HCT116 (cell line): Measurements from ENCODE around the gene ACP6. TPM values are rescaled to one million over a fixed set of nuclear protein-coding genes. Genes with fewer than 3 reads are reported as not detected.

ENCODE experiments used
- ATAC-seq: fragments of 200-7000 bp; cut with Tn5 transposase; 2 replicates; pipeline ENCODE4 v1.9.1; 2020; ENCODE audit warnings: mild to moderate bottlenecking, moderate library complexity
- BruUV-seq: library from RNA; stranded (reverse); fragments of 400-500 nt; replicated peaks from 2 replicates; lab custom pipeline; 2021; lab: Mats Ljungman, UMichigan
- CTCF ChIA-PET: fragments of 300-600 bp; sonication (Branson Sonifier 250); formaldehyde crosslinking; loops from one replicate; lab custom pipeline; 2021; ENCODE audit warnings: antibody characterized with exemption; lab: Charles Lee
- POLR2A ChIA-PET: fragments of 300-600, 350-600 bp; sonication (Branson Sonifier 250); formaldehyde crosslinking; loops from one replicate; lab custom pipeline; 2021; ENCODE audit warnings: antibody characterized with exemption; lab: Charles Lee
- RAD21 ChIA-PET, 2 experiments: fragments of 300-600 bp; sonication (Branson Sonifier 250); formaldehyde crosslinking; loops; one replicate each; lab custom pipeline; 2023; ENCODE audit warnings: low total read pairs in 2 of 2; ENCODE audit not compliant: uncharacterized antibody in 2 of 2, unreplicated experiment in 2 of 2, low non-redundant PET in 1 of 2; lab: Charles Lee
- DNase-seq: peaks from one replicate; pipeline ENCODE4 v3.0.0-alpha.2; 2010; ENCODE audit warnings: low read depth, low spot score
- H2AFZ ChIP-seq: fragments of 200-600 bp; shearing (Covaris generic), sonication (generic); 2 replicates; pipeline ENCODE4 v1.6.1; 2017; ENCODE audit warnings: low read depth, mixed run types, mixed read lengths, antibody characterized with exemption, low read length; ENCODE audit not compliant: poor library complexity, severe bottlenecking
- H3K27ac ChIP-seq: 2 replicates; pipeline ENCODE4 v1.5.1; 2012; ENCODE audit warnings: low read depth, low read length
- H3K27me3 ChIP-seq: fragments of 200-600 bp; sonication (generic); 2 replicates; pipeline ENCODE4 v1.6.1; 2016; ENCODE audit warnings: mixed run types, low read length, mixed read lengths; ENCODE audit not compliant: insufficient read depth
- H3K36me3 ChIP-seq, 2 experiments: fragments of 200-500 bp in 1 of 2; fragments of 200-600 bp in 1 of 2; sonication (Bioruptor generic) in 1 of 2; sonication (generic) in 1 of 2; 2 replicates each; pipeline versions ENCODE4 v1.5.1 to v1.6.1; 2014 to 2016; ENCODE audit warnings: low read length in 2 of 2, inconsistent platforms in 1 of 2, mixed read lengths in 1 of 2, mixed run types in 1 of 2; ENCODE audit not compliant: insufficient read depth in 2 of 2, control insufficient read depth in 1 of 2
- H3K4me1 ChIP-seq, 2 experiments: fragments of 200-600 bp in 1 of 2; sonication (generic) in 1 of 2; 2 replicates each; pipeline versions ENCODE4 v1.5.1 to v1.6.1; 2012 to 2017; ENCODE audit warnings: low read length in 2 of 2, inconsistent platforms in 1 of 2, mild to moderate bottlenecking in 1 of 2, mixed read lengths in 1 of 2, mixed run types in 1 of 2, moderate library complexity in 1 of 2; ENCODE audit not compliant: insufficient read depth in 2 of 2, control insufficient read depth in 1 of 2
- H3K4me2 ChIP-seq: fragments of 200-600 bp; sonication (generic); 2 replicates; pipeline ENCODE4 v1.6.1; 2017; ENCODE audit warnings: mixed run types, low read length, mixed read lengths
- H3K4me3 ChIP-seq, 2 experiments: fragments of 200-600 bp in 1 of 2; sonication (generic) in 1 of 2; replicated peaks in 1 of 2; 2 replicates each; pipeline ENCODE4 v1.5.1; 2011 to 2016; ENCODE audit warnings: low read length in 2 of 2, control low read depth in 1 of 2, low read depth in 1 of 2, mild to moderate bottlenecking in 1 of 2, mixed read lengths in 1 of 2, mixed run types in 1 of 2
- H3K79me2 ChIP-seq: fragments of 200-600 bp; sonication (generic); 2 replicates; pipeline ENCODE4 v1.6.1; 2017; ENCODE audit warnings: mild to moderate bottlenecking, mixed run types, low read length, moderate library complexity, mixed read lengths; ENCODE audit not compliant: insufficient read depth
- H3K9ac ChIP-seq: fragments of 200-600 bp; sonication (generic); 2 replicates; pipeline ENCODE4 v1.6.1; 2016; ENCODE audit warnings: low read length, mixed read lengths
- H3K9me2 ChIP-seq: fragments of 200-600 bp; sonication (generic), shearing (Covaris generic); 2 replicates; pipeline ENCODE4 v1.6.1; 2017; ENCODE audit warnings: mixed run types, mild to moderate bottlenecking, moderate library complexity; ENCODE audit not compliant: insufficient read depth
- H3K9me3 ChIP-seq, 2 experiments: fragments of 200-500 bp in 1 of 2; fragments of 200-600 bp in 1 of 2; sonication (Bioruptor generic) in 1 of 2; sonication (generic) in 1 of 2; 2 replicates each; pipeline ENCODE4 v1.6.1; 2014 to 2017; ENCODE audit warnings: low read length in 2 of 2, mixed read lengths in 2 of 2, inconsistent platforms in 1 of 2, low read depth in 1 of 2, mild to moderate bottlenecking in 1 of 2, mixed run types in 1 of 2, moderate library complexity in 1 of 2; ENCODE audit not compliant: control insufficient read depth in 1 of 2, insufficient read depth in 1 of 2
- H4K20me1 ChIP-seq: fragments of 200-600 bp; sonication (generic), shearing (Covaris generic); 2 replicates; pipeline ENCODE4 v1.6.1; 2017; ENCODE audit warnings: mixed run types, mild to moderate bottlenecking, moderate library complexity; ENCODE audit not compliant: insufficient read depth
- ATF3 ChIP-seq: IDR thresholded peaks from 2 replicates; pipeline ENCODE4 v1.6.1; 2012
- CBX3 ChIP-seq: IDR thresholded peaks from 2 replicates; pipeline ENCODE4 v1.6.1; 2012; ENCODE audit warnings: low read depth
- ELF1 ChIP-seq: IDR thresholded peaks from 2 replicates; pipeline ENCODE4 v1.6.1; 2012; ENCODE audit warnings: low read depth, borderline replicate concordance
- EZH2 ChIP-seq: fragments of 200-600 bp; sonication (generic); IDR thresholded peaks from 2 replicates; pipeline ENCODE4 v1.6.1; 2017; ENCODE audit warnings: antibody characterized with exemption, mixed run types
- JUND ChIP-seq: IDR thresholded peaks from 2 replicates; pipeline ENCODE4 v1.6.1; 2012
- MAX ChIP-seq: IDR thresholded peaks from 2 replicates; pipeline ENCODE4 v1.6.1; 2012
- POLR2A ChIP-seq: IDR thresholded peaks from 2 replicates; pipeline ENCODE4 v1.7.0; 2011; ENCODE audit warnings: borderline replicate concordance; ENCODE audit not compliant: insufficient read depth, insufficient read length; ENCODE audit errors: extremely low read depth
- POLR2AphosphoS5 ChIP-seq: IDR thresholded peaks from 2 replicates; pipeline ENCODE4 v1.6.1; 2011; ENCODE audit warnings: mild to moderate bottlenecking, low read depth, low read length, moderate library complexity
- SIN3A ChIP-seq: IDR thresholded peaks from 2 replicates; pipeline ENCODE4 v1.6.1; 2012; ENCODE audit warnings: low read depth
- ZFX ChIP-seq: fragments of 450-650 bp; IDR thresholded peaks from 2 replicates; pipeline ENCODE4 v1.6.1; 2017
- ZNF274 ChIP-seq: fragments of 200-500 bp; sonication (Bioruptor generic); IDR thresholded peaks from 2 replicates; pipeline ENCODE4 v1.6.1; 2014; ENCODE audit warnings: mild to moderate bottlenecking, low read depth, low read length, inconsistent platforms
- intact Hi-C: fragments of 100-400 bp; cut with micrococcal nuclease; formaldehyde crosslinking; loops from 2 replicates; pipeline ENCODE4 v1.10.0; 2022
- total RNA-seq: library from RNA; stranded (reverse); gene quantifications from one replicate; pipeline ENCODE4 v1.2.1, GENCODE V29; 2021; ENCODE audit not compliant: unreplicated experiment
- TF ChIP-seq, protein P1 (sequence below): IDR thresholded peaks from 2 replicates; pipeline ENCODE4 v1.6.1; 2011; ENCODE audit warnings: mild to moderate bottlenecking, low read length, moderate library complexity; ENCODE audit not compliant: insufficient replicate concordance; ENCODE audit errors: extremely low read depth
- TF ChIP-seq, protein P2 (sequence below), 3 experiments: fragments of 200-600 bp in 1 of 3; sonication (generic) in 1 of 3; IDR thresholded peaks in 2 of 3; conservative IDR thresholded peaks in 1 of 3; 2 replicates each; pipeline ENCODE4 v1.5.1; 2012 to 2017; ENCODE audit warnings: low read depth in 2 of 3, low read length in 2 of 3, antibody characterized with exemption in 1 of 3, borderline replicate concordance in 1 of 3, control low read depth in 1 of 3, mild to moderate bottlenecking in 1 of 3, mixed read lengths in 1 of 3, mixed run types in 1 of 3, moderate library complexity in 1 of 3; ENCODE audit not compliant: insufficient read depth in 1 of 3

ACP6 gene
- total RNA-seq, 1 experiment from 2014 or later: 26.4 TPM

- no peak overlapping the region for H3K9ac ChIP-seq
- RAD21 ChIA-PET: no interaction called here
Measured at GRCh38 chr1:147635342-147635741, 35.0 kb downstream of the ACP6 start.

More at GRCh38 chr1:147635342-147635741, 35.0 kb downstream of the ACP6 start:
- Histone ChIP-seq H3K9me2 (no peaks in the 10 kb centered on the region), H2AFZ (no peak overlapping the region), H3K4me2 (no peak overlapping the region), H3K4me1 (peaks cover 0 to under 1% of the 10 kb centered on the region in 2 experiments; a peak in 1 of 4 replicates), H4K20me1 (no peaks in the 10 kb centered on the region), H3K4me3 (no peak overlapping the region), H3K27me3 (no peaks in the 10 kb centered on the region), H3K27ac (no peak overlapping the region), H3K9me3 (no peaks in the 10 kb centered on the region), H3K79me2 (no peaks in the 10 kb centered on the region), H3K36me3 (no peaks in the 10 kb centered on the region)
- CTCF ChIA-PET: no interaction called here
- POLR2A ChIA-PET: no interaction called here
- intact Hi-C loops: no loop called here
- ATAC-seq: no peak
- no TSS peak for BruUV-seq
- no peak for DNase-seq
- TF ChIP-seq ZFX: no peak
- TF ChIP-seq ZNF274: no peak
- no peak for TF ChIP-seq CBX3
- TF ChIP-seq EZH2: no peak
- TF ChIP-seq POLR2A: no peak
- TF ChIP-seq, protein P1, sequence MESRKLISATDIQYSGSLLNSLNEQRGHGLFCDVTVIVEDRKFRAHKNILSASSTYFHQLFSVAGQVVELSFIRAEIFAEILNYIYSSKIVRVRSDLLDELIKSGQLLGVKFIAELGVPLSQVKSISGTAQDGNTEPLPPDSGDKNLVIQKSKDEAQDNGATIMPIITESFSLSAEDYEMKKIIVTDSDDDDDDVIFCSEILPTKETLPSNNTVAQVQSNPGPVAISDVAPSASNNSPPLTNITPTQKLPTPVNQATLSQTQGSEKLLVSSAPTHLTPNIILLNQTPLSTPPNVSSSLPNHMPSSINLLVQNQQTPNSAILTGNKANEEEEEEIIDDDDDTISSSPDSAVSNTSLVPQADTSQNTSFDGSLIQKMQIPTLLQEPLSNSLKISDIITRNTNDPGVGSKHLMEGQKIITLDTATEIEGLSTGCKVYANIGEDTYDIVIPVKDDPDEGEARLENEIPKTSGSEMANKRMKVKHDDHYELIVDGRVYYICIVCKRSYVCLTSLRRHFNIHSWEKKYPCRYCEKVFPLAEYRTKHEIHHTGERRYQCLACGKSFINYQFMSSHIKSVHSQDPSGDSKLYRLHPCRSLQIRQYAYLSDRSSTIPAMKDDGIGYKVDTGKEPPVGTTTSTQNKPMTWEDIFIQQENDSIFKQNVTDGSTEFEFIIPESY: no peak
- no peak for TF ChIP-seq JUND
- TF ChIP-seq ELF1: no peak
- TF ChIP-seq, protein P2, sequence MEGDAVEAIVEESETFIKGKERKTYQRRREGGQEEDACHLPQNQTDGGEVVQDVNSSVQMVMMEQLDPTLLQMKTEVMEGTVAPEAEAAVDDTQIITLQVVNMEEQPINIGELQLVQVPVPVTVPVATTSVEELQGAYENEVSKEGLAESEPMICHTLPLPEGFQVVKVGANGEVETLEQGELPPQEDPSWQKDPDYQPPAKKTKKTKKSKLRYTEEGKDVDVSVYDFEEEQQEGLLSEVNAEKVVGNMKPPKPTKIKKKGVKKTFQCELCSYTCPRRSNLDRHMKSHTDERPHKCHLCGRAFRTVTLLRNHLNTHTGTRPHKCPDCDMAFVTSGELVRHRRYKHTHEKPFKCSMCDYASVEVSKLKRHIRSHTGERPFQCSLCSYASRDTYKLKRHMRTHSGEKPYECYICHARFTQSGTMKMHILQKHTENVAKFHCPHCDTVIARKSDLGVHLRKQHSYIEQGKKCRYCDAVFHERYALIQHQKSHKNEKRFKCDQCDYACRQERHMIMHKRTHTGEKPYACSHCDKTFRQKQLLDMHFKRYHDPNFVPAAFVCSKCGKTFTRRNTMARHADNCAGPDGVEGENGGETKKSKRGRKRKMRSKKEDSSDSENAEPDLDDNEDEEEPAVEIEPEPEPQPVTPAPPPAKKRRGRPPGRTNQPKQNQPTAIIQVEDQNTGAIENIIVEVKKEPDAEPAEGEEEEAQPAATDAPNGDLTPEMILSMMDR (IDR thresholded peaks at IDR 0.05 in 2 of 3, conservative IDR thresholded peaks at IDR 0.05 in 1 of 3; ENCODE audit: borderline replicate concordance in 1 of 3, insufficient read depth in 1 of 3, low read depth in 2 of 3, low read length in 2 of 3): no peak
- no peak for TF ChIP-seq POLR2AphosphoS5
- TF ChIP-seq SIN3A: no peak
- TF ChIP-seq MAX: no peak
- TF ChIP-seq ATF3: no peak
- TF ChIP-seq, all 23 proteins: peak for 0
